Measurements from ENCODE around the gene VAPB. TPM values are rescaled to one million over a fixed set of nuclear protein-coding genes. Genes with fewer than 3 reads are reported as not detected.

Gene VAPB
- total and polyA plus RNA-seq, 2 of the 4 experiments (the other 2 are of a cell fraction) = 9.1 to 26.0 TPM

- H3K4ac ChIP-seq (ENCODE audit: low read depth, low read length) = no peak overlapping the region
- dilution Hi-C loops (cut with HindIII; ENCODE audit: low sequenced_read_pairs, unreplicated experiment) = no loop called here
- H3K27ac ChIP-seq (ENCODE audit: insufficient read depth, low read length) = no peak overlapping the region
- no peak overlapping the region for H2BK120ac ChIP-seq (ENCODE audit: low read depth, low read length)
- no peaks in the 10 kb centered on the region for H3K36me3 ChIP-seq (ENCODE audit: control insufficient read depth, insufficient read depth, low read length)
- H3K9me3 ChIP-seq (ENCODE audit: control insufficient read depth, insufficient read depth, low read length) = no peaks in the 10 kb centered on the region
- H4K20me1 ChIP-seq (ENCODE audit: insufficient read depth, low read length) = peaks cover 91% of the 10 kb centered on the region
- H3K9me1 ChIP-seq (ENCODE audit: insufficient read depth, low read length) = peaks cover 21% of the 10 kb centered on the region
- no peak overlapping the region for H2BK15ac ChIP-seq (ENCODE audit: low read depth, low read length)
- no peak overlapping the region for H2BK5ac ChIP-seq (ENCODE audit: low read depth, low read length, poor library complexity, severe bottlenecking)
- no peaks in the 10 kb centered on the region for H3K27me3 ChIP-seq (ENCODE audit: control insufficient read depth, insufficient read depth, low read length)
- H3K4me1 ChIP-seq (ENCODE audit: control insufficient read depth, insufficient read depth, low read length) = peaks cover 2% of the 10 kb centered on the region
- ChIA-PET CTCF (interaction anchor here (0.7 kb wide), 1 partner anchor 52 kb away, joined by 3 read pairs; no protein-coding TSS in a partner anchor), POLR2A (ENCODE audit: unreplicated experiment) (no interaction called here)
- in situ Hi-C loops (cut with MboI; ENCODE audit: low sequenced_read_pairs) = no loop called here
- TF ChIP-seq RCOR1 (IDR thresholded peaks at IDR 0.05; ENCODE audit: insufficient replicate concordance, low read length) = no peak
- H3K4me2 ChIP-seq (ENCODE audit: low read depth, low read length) = no peak overlapping the region
- H3K56ac ChIP-seq (ENCODE audit: extremely low read depth, insufficient read depth, low read length) = no peak overlapping the region
- H2AK5ac ChIP-seq (ENCODE audit: low read depth, low read length) = no peak overlapping the region
- no peak overlapping the region for H3K9ac ChIP-seq (ENCODE audit: low read depth, low read length)
- no peak for ATAC-seq (ENCODE audit: low read depth)
- no peak for DNase-seq
- no peak overlapping the region for H3K18ac ChIP-seq (ENCODE audit: low read depth, low read length)
- H2AFZ ChIP-seq (replicated peaks; ENCODE audit: low read length, poor library complexity) = no peak overlapping the region
- no peak overlapping the region for H4K8ac ChIP-seq (ENCODE audit: low read depth in 2 of 2, low read length in 2 of 2)
- no peak overlapping the region for H3K23ac ChIP-seq (ENCODE audit: low read depth, low read length)
- WGBS, 2 experiments (ENCODE audit: extremely low coverage in 2 of 2, insufficient read length in 1 of 2) = no CpG with 5 or more reads among the region's 6 CpGs
- no TSS peak for BruUV-seq (replicated peaks)
- no peak overlapping the region for H3K14ac ChIP-seq (replicated peaks; ENCODE audit: low read depth, low read length)
- no peak overlapping the region for H4K91ac ChIP-seq (ENCODE audit: insufficient read depth, low read depth, low read length)
- H3K4me3 ChIP-seq (ENCODE audit: insufficient read depth, low read depth, low read length) = no peak overlapping the region
- H3K79me1 ChIP-seq (ENCODE audit: low read depth in 1 of 2, low read length in 2 of 2) = peaks cover 30 to 75% of the 10 kb centered on the region in 2 experiments
- no peak overlapping the region for H4K5ac ChIP-seq (ENCODE audit: low read depth, low read length)
- no peak overlapping the region for H2AK9ac ChIP-seq (replicated peaks; ENCODE audit: low read depth, low read length, poor library complexity)
- H2BK20ac ChIP-seq (ENCODE audit: low read depth, low read length) = no peak overlapping the region
- intact Hi-C loops (cut with micrococcal nuclease) = no loop called here
Measured at GRCh38 chr20:58397429-58397828, 8.4 kb downstream of the VAPB start.

Measured in IMR-90 (cell line).